Activated effector memory CD4-positive, alpha-beta T cell treated with anti-CD3 and anti-CD28 coated beads, Interleukin-2, amount 50 U/mL, for 16 hours (primary cell): ENCODE results near the gene EPS8L3.
"Not testable (repeated sequence)": the region's sequence is repeated elsewhere in the genome, so short reads cannot be mapped to it uniquely, and the experiment has no call there.

Experiments
- DNase-seq: peaks from one replicate; pipeline ENCODE4 v3.0.0-alpha.2; 2020

The EPS8L3 gene

GRCh38 chr1:109704173-109704572, 59.5 kb downstream of the EPS8L3 start:
- DNase-seq = no peak

GRCh38 chr1:109702940-109703339, 60.8 kb downstream of the EPS8L3 start:
- DNase-seq = not testable (repeated sequence)
